GM12873 (cell line): ENCODE results near the gene MSL3.

Experiments
- TF ChIP-seq, protein P1 (sequence below): IDR thresholded peaks from 2 replicates; pipeline ENCODE4 v1.5.1; 2012; ENCODE audit warnings: low read depth, mild to moderate bottlenecking, moderate library complexity, low read length, control low read depth; ENCODE audit not compliant: insufficient read depth; ENCODE audit errors: missing control alignments

MSL3 gene

GRCh38 chrX:11740794-11741193 lies 17.2 kb upstream of the MSL3 start:
- TF ChIP-seq, protein P1, sequence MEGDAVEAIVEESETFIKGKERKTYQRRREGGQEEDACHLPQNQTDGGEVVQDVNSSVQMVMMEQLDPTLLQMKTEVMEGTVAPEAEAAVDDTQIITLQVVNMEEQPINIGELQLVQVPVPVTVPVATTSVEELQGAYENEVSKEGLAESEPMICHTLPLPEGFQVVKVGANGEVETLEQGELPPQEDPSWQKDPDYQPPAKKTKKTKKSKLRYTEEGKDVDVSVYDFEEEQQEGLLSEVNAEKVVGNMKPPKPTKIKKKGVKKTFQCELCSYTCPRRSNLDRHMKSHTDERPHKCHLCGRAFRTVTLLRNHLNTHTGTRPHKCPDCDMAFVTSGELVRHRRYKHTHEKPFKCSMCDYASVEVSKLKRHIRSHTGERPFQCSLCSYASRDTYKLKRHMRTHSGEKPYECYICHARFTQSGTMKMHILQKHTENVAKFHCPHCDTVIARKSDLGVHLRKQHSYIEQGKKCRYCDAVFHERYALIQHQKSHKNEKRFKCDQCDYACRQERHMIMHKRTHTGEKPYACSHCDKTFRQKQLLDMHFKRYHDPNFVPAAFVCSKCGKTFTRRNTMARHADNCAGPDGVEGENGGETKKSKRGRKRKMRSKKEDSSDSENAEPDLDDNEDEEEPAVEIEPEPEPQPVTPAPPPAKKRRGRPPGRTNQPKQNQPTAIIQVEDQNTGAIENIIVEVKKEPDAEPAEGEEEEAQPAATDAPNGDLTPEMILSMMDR = no peak

DNA sequence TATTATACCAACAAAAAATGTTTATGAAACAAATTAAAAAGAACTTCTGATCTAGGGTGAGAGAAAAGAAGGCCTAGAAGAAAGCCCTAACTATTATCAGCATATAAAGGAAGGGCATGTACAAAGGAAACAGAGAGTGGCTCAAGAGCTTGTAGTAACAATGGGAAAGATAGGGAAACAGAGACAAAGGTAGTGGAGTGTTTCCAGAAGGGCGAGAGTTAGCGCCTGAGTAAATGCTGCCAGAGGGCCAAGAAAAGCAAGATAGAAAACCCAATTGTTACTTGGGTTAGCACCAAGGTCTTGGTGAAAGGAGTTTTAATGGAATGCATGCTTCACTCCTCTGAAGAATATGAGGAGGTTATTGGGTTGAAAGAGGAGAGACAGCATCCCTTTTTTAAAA lies 16.5 kb upstream of the MSL3 start:
- TF ChIP-seq, protein P1 = no peak

DNA sequence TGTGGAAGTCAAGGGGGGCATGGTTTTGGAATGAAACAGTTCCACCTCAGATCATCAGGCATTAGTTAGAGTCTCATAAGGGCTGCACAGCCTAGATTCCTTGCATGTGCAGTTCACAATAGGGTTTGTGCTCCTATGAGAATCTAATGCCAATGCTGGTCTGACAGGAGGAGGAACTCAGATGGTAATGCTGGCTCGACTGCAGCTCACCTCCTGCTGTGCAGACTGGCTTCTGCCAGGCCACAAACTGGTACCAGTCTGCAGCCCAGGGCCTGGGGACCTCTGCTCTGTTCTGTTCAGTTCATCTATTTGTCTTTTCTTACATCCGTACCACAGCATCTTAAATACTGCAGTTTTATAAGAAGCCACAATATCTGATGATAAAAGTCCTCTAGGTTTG lies 12.2 kb upstream of the MSL3 start:
- TF ChIP-seq, protein P1 = no peak

DNA sequence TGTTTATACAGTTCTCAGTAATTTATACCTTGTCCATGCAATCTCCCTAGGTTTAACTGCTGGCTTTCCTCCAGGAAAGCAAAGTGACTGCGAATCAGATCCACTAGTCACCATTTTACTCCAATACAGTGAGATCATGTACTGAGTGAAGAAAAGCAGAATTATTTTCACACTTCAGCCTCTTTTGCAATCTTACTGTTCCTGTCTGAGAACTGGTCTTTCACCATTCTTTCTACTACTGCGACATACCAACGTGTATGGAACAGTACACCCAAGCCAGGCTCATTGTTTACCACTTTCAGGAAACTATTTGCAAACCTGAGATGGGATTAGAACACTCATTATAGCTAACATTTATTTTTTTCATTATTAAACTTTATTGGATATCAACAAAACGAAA lies 8.0 kb upstream of the MSL3 start:
- TF ChIP-seq, protein P1 = no peak

- TF ChIP-seq, protein P1 = no peak
These were observed 7.3 kb upstream of the MSL3 start for GRCh38 chrX:11750694-11751093.

DNA sequence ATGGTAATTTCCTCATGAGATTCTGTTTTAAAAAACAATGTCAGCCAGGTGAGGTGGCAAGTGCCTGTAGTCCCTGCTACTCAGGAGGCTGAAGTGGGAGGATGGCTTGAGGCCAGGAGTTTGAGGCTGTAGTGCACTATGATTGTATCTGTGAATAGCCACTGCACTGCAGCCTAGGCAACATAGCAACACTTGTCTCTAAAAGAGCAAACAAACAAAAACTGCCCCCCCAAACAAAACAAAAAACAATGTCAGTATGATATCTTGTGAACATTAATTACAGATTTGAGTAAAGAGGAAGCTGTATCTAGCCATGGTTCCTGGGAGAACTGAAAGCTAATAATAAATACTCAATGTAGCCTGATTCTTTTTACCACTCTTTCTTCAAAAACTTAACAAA lies 6.8 kb upstream of the MSL3 start:
- TF ChIP-seq, protein P1 = no peak

- TF ChIP-seq, protein P1 = no peak
These were observed 4.4 kb upstream of the MSL3 start for GRCh38 chrX:11753668-11754067.
